Measurements from ENCODE around the gene TINCR. TPM values are rescaled to one million over a fixed set of nuclear protein-coding genes. Genes with fewer than 3 reads are reported as not detected.

The TINCR gene
- total and polyA plus RNA-seq, 12 donors = 0.07 to 0.68 (median 0.25) TPM; not detected in 4

DNA sequence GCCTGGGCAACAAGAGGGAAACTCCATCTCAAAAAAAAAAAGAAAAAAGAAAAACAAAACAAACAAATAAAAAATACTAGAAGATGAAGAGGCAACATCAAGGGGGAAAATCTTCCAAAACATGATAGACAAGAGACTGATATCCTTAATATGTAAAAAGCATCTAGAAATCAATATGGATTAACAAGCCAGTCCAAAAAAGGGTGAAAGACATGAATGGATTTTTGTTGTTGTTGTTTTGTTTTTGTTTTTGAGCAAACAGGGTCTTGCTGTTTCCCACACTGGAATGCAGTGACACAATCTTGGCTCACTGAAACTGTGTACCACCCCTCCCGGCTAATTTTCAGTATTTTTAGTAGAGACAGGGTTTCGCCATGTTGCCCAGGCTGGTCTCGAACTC lies 4.0 kb upstream of the TINCR start:
- WGBS, 2 donors = 96 to 98% methylated on average over 3 of the region's 3 CpGs
- DNase-seq (no peak), ATAC-seq (no peak)
- Histone ChIP-seq H3K9me3 (peaks cover 0 to 16% (median 0%) of the 10 kb centered on the region in 11 donors), H3K4me3 (no peak overlapping the region), H3K36me3 (no peaks in the 10 kb centered on the region), H3K4me1 (peaks cover 0 to 5% (median 0%) of the 10 kb centered on the region in 9 donors), H3K27ac (no peak overlapping the region), H3K27me3 (peaks cover 10 to 31% (median 28%) of the 10 kb centered on the region in 7 donors)
- TF ChIP-seq, protein P1, sequence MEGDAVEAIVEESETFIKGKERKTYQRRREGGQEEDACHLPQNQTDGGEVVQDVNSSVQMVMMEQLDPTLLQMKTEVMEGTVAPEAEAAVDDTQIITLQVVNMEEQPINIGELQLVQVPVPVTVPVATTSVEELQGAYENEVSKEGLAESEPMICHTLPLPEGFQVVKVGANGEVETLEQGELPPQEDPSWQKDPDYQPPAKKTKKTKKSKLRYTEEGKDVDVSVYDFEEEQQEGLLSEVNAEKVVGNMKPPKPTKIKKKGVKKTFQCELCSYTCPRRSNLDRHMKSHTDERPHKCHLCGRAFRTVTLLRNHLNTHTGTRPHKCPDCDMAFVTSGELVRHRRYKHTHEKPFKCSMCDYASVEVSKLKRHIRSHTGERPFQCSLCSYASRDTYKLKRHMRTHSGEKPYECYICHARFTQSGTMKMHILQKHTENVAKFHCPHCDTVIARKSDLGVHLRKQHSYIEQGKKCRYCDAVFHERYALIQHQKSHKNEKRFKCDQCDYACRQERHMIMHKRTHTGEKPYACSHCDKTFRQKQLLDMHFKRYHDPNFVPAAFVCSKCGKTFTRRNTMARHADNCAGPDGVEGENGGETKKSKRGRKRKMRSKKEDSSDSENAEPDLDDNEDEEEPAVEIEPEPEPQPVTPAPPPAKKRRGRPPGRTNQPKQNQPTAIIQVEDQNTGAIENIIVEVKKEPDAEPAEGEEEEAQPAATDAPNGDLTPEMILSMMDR (IDR thresholded peaks at IDR 0.05) = no peak
- intact Hi-C loops (cut with DNase I) = loop anchor here in 1 of 10 donors (10.0 kb wide), 1 partner anchor 527 kb away; no protein-coding TSS in a partner anchor

DNA sequence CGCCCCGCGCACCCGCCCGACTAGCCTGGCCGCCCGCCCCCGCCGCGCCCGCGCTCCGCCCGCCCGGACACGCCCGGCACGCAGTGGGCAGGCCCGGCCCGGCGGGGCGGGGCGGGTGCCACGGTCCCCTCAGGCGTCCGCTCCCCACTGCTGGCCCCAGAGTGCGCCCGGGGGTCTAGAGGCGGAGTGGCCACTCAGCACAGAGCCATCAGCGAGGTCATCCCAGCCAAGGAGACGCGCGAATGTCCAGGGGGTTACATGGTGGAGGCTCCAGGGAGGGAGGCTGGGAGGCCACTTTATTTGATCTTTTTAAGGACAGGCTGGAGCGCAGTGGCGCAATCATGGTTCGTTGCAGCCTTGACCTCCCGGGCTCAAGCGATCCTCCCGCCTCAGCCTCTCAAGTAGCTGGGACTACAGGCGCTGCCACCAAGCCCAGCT lies 236 bp upstream of the TINCR start:
- no peaks in the 10 kb centered on the region for H3K36me3 ChIP-seq
- peaks cover 10 to 66% (median 45%) of the 10 kb centered on the region in 7 donors for H3K27me3 ChIP-seq
- H3K4me3 ChIP-seq = peak overlapping the region in 1 of 10 donors; percentile 8
- H3K4me1 ChIP-seq = peaks cover 0 to 5% (median 0%) of the 10 kb centered on the region in 9 donors
- 18 to 19% methylated on average over 40 of the region's 40 CpGs for WGBS, 2 donors
- no peak for DNase-seq
- TF ChIP-seq, protein P1 (IDR thresholded peaks at IDR 0.05) = no peak
- no peak for ATAC-seq
- peaks cover 0 to 12% (median 0%) of the 10 kb centered on the region in 11 donors for H3K9me3 ChIP-seq
- intact Hi-C loops (cut with DNase I) = no loop called here
- H3K27ac ChIP-seq = no peak overlapping the region

DNA sequence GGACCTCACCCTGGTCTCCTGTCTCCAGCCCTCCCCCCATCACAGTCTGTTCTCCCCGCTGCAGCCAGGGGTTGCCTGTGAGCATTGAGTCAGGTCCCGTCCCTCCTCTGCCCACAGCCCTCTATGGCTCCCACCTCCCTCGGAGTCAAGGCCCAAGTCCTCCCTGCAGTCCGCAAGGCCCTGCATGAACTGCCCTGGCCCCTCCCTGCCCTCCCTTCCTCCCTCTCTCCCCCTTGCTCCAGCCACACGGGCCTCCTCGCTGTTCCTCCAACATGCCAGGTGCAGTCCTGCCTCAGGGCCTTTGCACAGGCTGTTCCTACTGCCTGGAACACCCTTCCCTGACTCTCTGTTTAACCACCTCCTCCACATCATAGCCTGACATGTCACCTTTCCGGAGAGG lies 2.8 kb downstream of the TINCR start:
- no peaks in the 10 kb centered on the region for H3K4me1 ChIP-seq
- WGBS, 2 donors = 62 to 68% methylated on average over 7 of the region's 7 CpGs
- TF ChIP-seq, protein P1 (IDR thresholded peaks at IDR 0.05) = no peak
- H3K4me3 ChIP-seq = no peak overlapping the region
- H3K27me3 ChIP-seq = peaks cover 10 to 93% (median 60%) of the 10 kb centered on the region in 7 donors
- H3K27ac ChIP-seq = no peak overlapping the region
- intact Hi-C loops (cut with DNase I) = no loop called here
- DNase-seq (no peak), ATAC-seq (no peak)
- H3K9me3 ChIP-seq = peaks cover 0 to 12% (median 8%) of the 10 kb centered on the region in 11 donors
- no peaks in the 10 kb centered on the region for H3K36me3 ChIP-seq

GRCh38 chr19:5563935-5564612 lies 3.7 kb downstream of the TINCR start:
- ATAC-seq (no peak), DNase-seq (no peak)
- Histone ChIP-seq H3K9me3 (peaks cover 0 to 12% (median 8%) of the 10 kb centered on the region in 11 donors), H3K27ac (no peak overlapping the region), H3K4me3 (no peak overlapping the region), H3K4me1 (no peaks in the 10 kb centered on the region), H3K36me3 (no peaks in the 10 kb centered on the region), H3K27me3 (peaks cover 10 to 90% (median 58%) of the 10 kb centered on the region in 7 donors)
- intact Hi-C loops (cut with DNase I) = no loop called here
- TF ChIP-seq, protein P1 (IDR thresholded peaks at IDR 0.05) = no peak
- WGBS, 2 donors = 43 to 46% methylated on average over 13 to 14 of the region's 14 CpGs
